ENCODE measurements around the gene RGS12. TPM values are rescaled to one million over a fixed set of nuclear protein-coding genes. Genes with fewer than 3 reads are reported as not detected.

RGS12 gene
- total RNA-seq, 1 donor from 2014 or later, result 50.7 TPM

GRCh38 chr4:3312362-3312761 lies 19.5 kb downstream of the RGS12 start:
- no peak for ATAC-seq

- ATAC-seq, result no peak
These were observed 20.3 kb downstream of the RGS12 start for GRCh38 chr4:3313139-3313538.

- no peak for ATAC-seq
These were observed 20.9 kb downstream of the RGS12 start for GRCh38 chr4:3313556-3314228.

GRCh38 chr4:3314706-3315260 lies 22.0 kb downstream of the RGS12 start:
- ATAC-seq, result no peak

GRCh38 chr4:3315566-3315965 lies 22.7 kb downstream of the RGS12 start:
- ATAC-seq, result no peak

GRCh38 chr4:3316146-3316545 lies 23.3 kb downstream of the RGS12 start:
- no peak for ATAC-seq

GRCh38 chr4:3317011-3317655 lies 24.3 kb downstream of the RGS12 start:
- ATAC-seq, result no peak

- ATAC-seq, result no peak
These were observed 24.9 kb downstream of the RGS12 start for GRCh38 chr4:3317656-3318211.

- ATAC-seq, result peak; percentile 16
These were observed 25.8 kb downstream of the RGS12 start for GRCh38 chr4:3318561-3319021.

GRCh38 chr4:3320361-3321023 lies 27.7 kb downstream of the RGS12 start:
- ATAC-seq, result no peak

- peak; percentile 14 for ATAC-seq
These were observed 28.6 kb downstream of the RGS12 start for GRCh38 chr4:3321295-3321889.

GRCh38 chr4:3322059-3322550 lies 29.3 kb downstream of the RGS12 start:
- ATAC-seq, result no peak

- ATAC-seq, result no peak
These were observed 30.3 kb downstream of the RGS12 start for GRCh38 chr4:3323071-3323481.

GRCh38 chr4:3324093-3324815 lies 31.4 kb downstream of the RGS12 start:
- no peak for ATAC-seq

GRCh38 chr4:3328814-3329663 lies 36.2 kb downstream of the RGS12 start:
- no peak for ATAC-seq

- ATAC-seq, result no peak
These were observed 37.1 kb downstream of the RGS12 start for GRCh38 chr4:3329887-3330286.

GRCh38 chr4:3330707-3331106 lies 37.9 kb downstream of the RGS12 start:
- no peak for ATAC-seq

- ATAC-seq, result peak; percentile 31
These were observed 38.9 kb downstream of the RGS12 start for GRCh38 chr4:3331511-3332394.

- ATAC-seq, result no peak
These were observed 39.7 kb downstream of the RGS12 start for GRCh38 chr4:3332498-3332897.

- ATAC-seq, result no peak
These were observed 41.5 kb downstream of the RGS12 start for GRCh38 chr4:3334316-3334715.

All from esophagus mucosa (tissue), 1 donor.